ENCODE results near the gene ZDHHC7.

GRCh38 chr16:85014311-85014710, 3.0 kb upstream of the ZDHHC7 start:
- TF ChIP-seq CTCF (IDR thresholded peaks at IDR 0.05; ENCODE audit: low read length) (no peak), EZH2 (IDR thresholded peaks at IDR 0.05; ENCODE audit: borderline replicate concordance, low read length) (no peak)

Measured in OCI-LY1 (cell line).